Karpas-422 (cell line): ENCODE results near the gene HEATR9. TPM values are rescaled to one million over a fixed set of nuclear protein-coding genes. Genes with fewer than 3 reads are reported as not detected.

Experiments
- DNase-seq: peaks from one replicate; pipeline ENCODE4 v3.0.0-alpha.2; 2015
- H2AFZ ChIP-seq: fragments of 200-600 bp; sonication (generic); 2 replicates; pipeline ENCODE4 v1.6.1; 2014; ENCODE audit warnings: antibody characterized with exemption, low read length, mixed read lengths
- H3K27ac ChIP-seq: fragments of 200-600 bp; sonication (generic); 2 replicates; pipeline ENCODE4 v1.5.1; 2014; ENCODE audit warnings: mild to moderate bottlenecking, low read length, moderate library complexity
- H3K27me3 ChIP-seq: fragments of 200-600 bp; sonication (generic); 2 replicates; pipeline ENCODE4 v1.6.1; 2014; ENCODE audit warnings: low read length, mixed read lengths
- H3K36me3 ChIP-seq: fragments of 200-600 bp; sonication (generic); 2 replicates; pipeline ENCODE4 v1.6.1; 2014; ENCODE audit warnings: low read length, mixed read lengths; ENCODE audit not compliant: insufficient read depth
- H3K4me1 ChIP-seq: fragments of 200-600 bp; sonication (generic); 2 replicates; pipeline ENCODE4 v1.6.1; 2014; ENCODE audit warnings: mild to moderate bottlenecking, low read length, mixed read lengths
- H3K4me2 ChIP-seq: fragments of 200-600 bp; sonication (generic); 2 replicates; pipeline ENCODE4 v1.6.1; 2014; ENCODE audit warnings: low read length, low read depth, mild to moderate bottlenecking; ENCODE audit not compliant: poor library complexity, severe bottlenecking
- H3K4me3 ChIP-seq: fragments of 200-600 bp; sonication (generic); 2 replicates; pipeline ENCODE4 v1.5.1; 2014; ENCODE audit warnings: mild to moderate bottlenecking, antibody characterized with exemption, low read length, mixed read lengths
- H3K79me2 ChIP-seq: fragments of 200-600 bp; sonication (generic); 2 replicates; pipeline ENCODE4 v1.6.1; 2014; ENCODE audit warnings: mild to moderate bottlenecking, low read length, mixed read lengths
- H3K9ac ChIP-seq: fragments of 200-600 bp; sonication (generic); 2 replicates; pipeline ENCODE4 v1.6.0; 2014; ENCODE audit warnings: low read length
- H3K9me2 ChIP-seq: fragments of 200-600 bp; sonication (generic), shearing (Covaris generic); replicated peaks from 2 replicates; pipeline ENCODE4 v1.6.0; 2014; ENCODE audit warnings: mild to moderate bottlenecking, low read length, moderate library complexity; ENCODE audit not compliant: insufficient read depth
- H3K9me3 ChIP-seq: fragments of 300-700, 200-600 bp; sonication (generic); 2 replicates; pipeline ENCODE4 v1.6.1; 2014; ENCODE audit warnings: low read length, mixed read lengths
- H4K20me1 ChIP-seq: fragments of 200-600 bp; sonication (generic); 2 replicates; pipeline ENCODE4 v1.6.1; 2014; ENCODE audit warnings: mild to moderate bottlenecking, antibody characterized with exemption, low read length, low read depth; ENCODE audit not compliant: insufficient read depth
- total RNA-seq: library from RNA; depleted of rRNA; stranded (reverse); fragments of >200 nt; shearing (Covaris generic); gene quantifications from 2 replicates; pipeline ENCODE4 v1.2.3, GENCODE V29; 2014; ENCODE audit warnings: low replicate concordance

Gene HEATR9
- total RNA-seq, 1 experiment from 2014 or later = not detected

DNA sequence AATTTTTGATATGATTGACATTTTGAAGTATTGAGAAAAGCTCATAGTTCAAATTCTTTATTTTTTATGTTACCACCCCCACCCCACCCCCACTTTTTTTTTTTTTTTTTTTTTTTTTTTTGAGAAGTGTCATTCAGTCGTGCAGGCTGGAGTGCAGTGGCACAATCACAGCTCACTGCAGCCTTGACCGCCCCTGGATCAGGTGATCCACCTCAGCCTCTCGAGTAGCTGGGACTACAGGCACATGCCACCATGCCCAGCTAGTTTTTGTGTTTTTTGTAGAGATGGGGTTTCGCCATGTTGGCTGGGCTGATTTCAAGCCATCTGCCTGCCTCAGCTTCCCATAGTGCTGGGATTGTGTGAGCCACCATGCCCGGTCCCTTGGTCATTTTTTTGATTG, 52.0 kb downstream of the HEATR9 start:
- Histone ChIP-seq H3K4me1 (peaks cover 4% of the 10 kb centered on the region; the same call in 1 of the 2 replicates), H3K27me3 (no peaks in the 10 kb centered on the region), H2AFZ (no peak overlapping the region), H3K9me2 (no peaks in the 10 kb centered on the region), H3K9ac (no peak overlapping the region), H3K4me2 (no peak overlapping the region), H3K27ac (no peak overlapping the region), H3K36me3 (peaks cover 58% of the 10 kb centered on the region), H3K79me2 (peaks cover 99% of the 10 kb centered on the region), H3K9me3 (no peaks in the 10 kb centered on the region), H3K4me3 (no peak overlapping the region), H4K20me1 (peaks cover 41% of the 10 kb centered on the region)
- no peak for DNase-seq

DNA sequence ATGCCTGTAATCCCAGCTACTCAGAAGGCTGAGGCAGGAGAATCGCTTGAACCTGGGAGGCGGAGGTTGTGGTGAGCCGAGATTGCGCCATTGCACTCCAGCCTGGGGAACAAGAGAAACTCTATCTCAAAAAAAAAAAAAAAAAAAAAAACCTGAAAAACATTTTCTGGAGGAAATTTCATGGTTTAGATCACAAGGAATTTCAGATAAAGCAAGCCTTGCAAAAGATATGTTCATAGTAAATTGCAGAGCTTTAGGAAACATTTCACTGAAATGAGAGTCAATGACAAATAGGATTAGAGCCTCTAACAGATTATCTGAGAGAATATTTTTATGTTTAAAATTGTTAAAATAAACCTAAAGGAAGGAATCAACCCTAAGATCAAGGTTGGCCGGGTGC, 56.2 kb downstream of the HEATR9 start:
- Histone ChIP-seq H3K9ac (no peak overlapping the region), H3K79me2 (peaks cover 82% of the 10 kb centered on the region), H3K9me3 (no peaks in the 10 kb centered on the region), H3K27me3 (no peaks in the 10 kb centered on the region), H3K4me2 (no peak overlapping the region), H3K36me3 (peaks cover 34% of the 10 kb centered on the region), H3K27ac (no peak overlapping the region), H3K4me3 (no peak overlapping the region), H3K9me2 (no peaks in the 10 kb centered on the region), H4K20me1 (peaks cover 49% of the 10 kb centered on the region), H2AFZ (no peak overlapping the region), H3K4me1 (peaks cover 31% of the 10 kb centered on the region)
- DNase-seq = no peak

DNA sequence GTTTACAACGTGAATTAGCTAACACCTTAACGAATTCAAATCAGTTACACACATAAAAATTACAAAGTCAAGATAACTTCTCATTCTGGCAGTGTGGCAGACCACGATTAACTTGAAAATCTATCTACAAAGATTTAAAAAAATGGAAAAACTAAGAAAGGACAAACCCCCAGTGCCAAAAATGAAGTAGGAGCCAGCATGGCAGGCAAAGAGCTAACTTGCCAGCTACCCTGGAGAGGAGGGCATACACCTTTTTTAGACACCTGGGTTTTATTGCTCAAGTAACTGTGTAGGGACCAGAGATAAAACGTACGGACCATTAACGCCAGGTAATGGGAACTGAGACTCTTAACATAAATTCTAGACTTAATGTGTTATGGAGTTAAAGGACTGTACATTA, 56.9 kb downstream of the HEATR9 start:
- H3K36me3 ChIP-seq = peaks cover 32% of the 10 kb centered on the region

DNA sequence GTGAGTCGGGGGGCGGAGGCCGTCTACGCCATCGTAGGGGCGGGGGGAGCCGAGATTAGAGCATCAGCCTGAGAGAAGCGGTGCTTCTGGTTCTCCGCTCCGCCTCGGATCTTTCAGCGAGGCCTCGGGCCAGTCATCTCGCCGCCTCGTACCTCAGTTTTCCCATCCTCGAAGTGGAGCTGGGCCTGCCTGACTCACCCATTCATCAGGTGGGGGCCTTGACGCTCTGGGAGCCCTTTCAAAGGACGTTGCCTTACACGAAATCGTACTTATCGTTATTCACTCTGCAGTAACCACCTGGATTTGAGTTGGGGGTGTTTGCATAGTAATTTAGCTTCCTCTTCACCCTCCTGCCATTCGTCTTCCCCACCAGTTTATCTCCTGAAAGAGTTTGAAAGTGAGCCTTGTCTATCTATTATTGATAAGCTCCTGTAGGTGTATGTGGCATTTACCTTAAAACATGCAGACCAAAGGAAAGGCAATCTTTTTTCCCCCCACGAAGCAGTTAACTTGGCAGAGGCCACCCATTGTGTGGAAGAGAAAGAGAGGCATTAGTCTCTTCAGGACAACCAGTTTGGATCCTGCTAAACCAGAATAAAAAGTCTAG, 58.7 kb downstream of the HEATR9 start:
- Histone ChIP-seq H4K20me1 (peaks cover 35% of the 10 kb centered on the region), H2AFZ (no peak overlapping the region), H3K27me3 (no peaks in the 10 kb centered on the region), H3K4me2 (peak overlapping the region; percentile 96), H3K27ac (peak overlapping the region; percentile 88), H3K36me3 (peaks cover 18% of the 10 kb centered on the region), H3K9me3 (no peaks in the 10 kb centered on the region), H3K9ac (peak overlapping the region; percentile 98), H3K4me1 (peaks cover 31% of the 10 kb centered on the region), H3K4me3 (peak overlapping the region; percentile 92), H3K9me2 (no peaks in the 10 kb centered on the region), H3K79me2 (peaks cover 57% of the 10 kb centered on the region)
- peak; percentile 47 for DNase-seq

More for the DNA sequence above, 56.9 kb downstream of the HEATR9 start:
- no peaks in the 10 kb centered on the region for H3K9me3 ChIP-seq
- peaks cover 75% of the 10 kb centered on the region for H3K79me2 ChIP-seq
- no peak for DNase-seq
- H3K27ac ChIP-seq = peak overlapping the region; percentile 5; the same call in 1 of the 2 replicates
- H3K9ac ChIP-seq = no peak overlapping the region
- peaks cover 49% of the 10 kb centered on the region for H4K20me1 ChIP-seq
- peaks cover 31% of the 10 kb centered on the region for H3K4me1 ChIP-seq
- no peak overlapping the region for H2AFZ ChIP-seq
- H3K9me2 ChIP-seq = no peaks in the 10 kb centered on the region
- no peak overlapping the region for H3K4me3 ChIP-seq
- H3K27me3 ChIP-seq = no peaks in the 10 kb centered on the region
- peak overlapping the region; percentile 96 for H3K4me2 ChIP-seq

DNA sequence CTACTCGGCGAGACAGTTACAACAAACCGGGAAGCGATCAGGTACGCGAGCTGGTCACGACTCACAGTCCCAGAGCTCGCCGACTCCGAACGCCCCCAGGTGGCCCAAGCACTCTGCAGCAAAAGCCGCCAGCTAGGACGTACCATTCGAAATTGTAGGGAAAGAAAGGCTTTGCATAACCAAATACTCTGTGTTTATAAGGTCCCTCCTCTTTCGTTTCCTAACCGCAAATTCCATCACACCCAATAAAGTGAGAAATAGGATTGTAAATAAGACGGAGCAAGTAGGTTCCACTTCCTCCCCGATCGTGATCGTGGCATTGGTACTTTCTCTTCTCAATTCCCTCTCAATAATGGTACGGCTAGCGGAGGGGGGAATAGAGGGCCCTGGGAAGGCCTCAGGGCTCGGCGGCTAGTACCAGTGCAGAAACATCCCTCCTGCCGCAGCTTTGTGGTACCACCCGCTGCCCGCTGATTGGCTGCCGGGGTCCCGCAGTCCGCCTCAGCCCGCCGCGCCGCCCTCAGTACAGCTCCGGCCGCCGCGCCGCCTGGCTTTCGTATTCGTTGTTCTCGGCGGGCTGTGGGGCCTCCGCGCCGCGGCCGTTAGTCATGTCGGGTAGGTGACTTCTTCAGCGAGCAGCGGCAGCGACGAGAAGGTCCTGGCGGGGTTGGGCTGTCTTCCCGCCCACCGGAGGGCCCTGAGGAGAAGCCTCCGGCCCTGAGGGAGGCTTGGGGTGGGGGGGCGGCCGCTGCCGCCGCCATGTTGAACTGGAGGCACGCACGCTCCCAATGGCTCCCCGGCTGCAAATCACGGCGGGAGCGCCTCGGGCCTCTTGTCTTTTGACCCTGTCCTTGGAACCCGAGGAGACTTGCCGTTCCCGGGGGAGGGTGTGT, 59.5 kb downstream of the HEATR9 start, which contains the start of gene TAF15:
Gene TAF15, plus strand, starts transcription at position 523 of the 893 bp plus-strand sequence. Its CDS starts 86 bp downstream, at position 609.
- H3K79me2 ChIP-seq = peaks cover 49% of the 10 kb centered on the region

DNA sequence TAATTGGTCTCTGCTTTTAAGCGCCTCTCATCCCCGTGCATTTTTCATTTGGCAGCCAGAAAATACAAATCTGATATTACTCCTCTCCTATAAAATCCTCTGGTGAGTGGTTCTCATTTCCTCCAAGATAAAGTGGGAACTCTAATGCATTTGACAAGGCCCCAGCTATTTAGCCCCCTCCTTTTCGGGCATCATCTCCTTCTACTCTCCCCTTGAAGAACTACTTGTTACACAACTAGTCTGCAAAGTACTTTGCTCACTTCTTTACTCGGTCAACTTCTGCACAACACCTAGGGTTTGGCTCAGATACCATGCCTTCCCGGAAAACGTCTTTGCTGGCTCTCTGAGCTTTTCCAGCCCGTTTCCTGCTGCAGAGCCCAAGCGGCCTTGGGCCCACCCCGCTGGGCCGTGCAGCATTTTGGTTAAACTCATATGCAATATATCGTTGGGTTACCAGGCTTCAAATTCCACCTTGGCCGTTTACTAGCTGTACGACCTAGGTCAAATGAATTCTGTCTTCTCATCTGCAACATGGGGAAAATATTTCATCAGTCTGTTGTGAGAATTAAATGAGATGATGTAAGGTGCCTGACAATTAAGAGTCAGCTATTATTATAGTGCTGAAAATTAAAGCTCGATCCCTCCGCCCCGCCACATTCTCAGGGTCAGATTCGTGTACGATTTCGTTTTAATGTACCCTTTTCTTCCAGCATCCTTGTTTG, 60.3 kb downstream of the HEATR9 start:
- Histone ChIP-seq H3K4me2 (peak overlapping the region; percentile 85), H3K36me3 (peaks cover 18% of the 10 kb centered on the region), H3K9ac (peak overlapping the region; percentile 98), H3K27me3 (no peaks in the 10 kb centered on the region), H3K4me3 (peak overlapping the region; percentile 92), H3K9me2 (no peaks in the 10 kb centered on the region), H3K9me3 (no peaks in the 10 kb centered on the region), H3K79me2 (peaks cover 41% of the 10 kb centered on the region), H4K20me1 (peaks cover 33% of the 10 kb centered on the region), H3K27ac (peak overlapping the region; percentile 88), H2AFZ (peak overlapping the region; percentile 41), H3K4me1 (peaks cover 31% of the 10 kb centered on the region)
- DNase-seq = no peak

More for the DNA sequence above, 59.5 kb downstream of the HEATR9 start, which contains the start of gene TAF15:
- Histone ChIP-seq H3K4me1 (peaks cover 31% of the 10 kb centered on the region), H3K9ac (peak within 1 kb of the TSS; percentile 98), H2AFZ (peak within 1 kb of the TSS; percentile 41), H3K27me3 (no peaks in the 10 kb centered on the region), H3K9me2 (no peaks in the 10 kb centered on the region), H3K36me3 (peaks cover 18% of the 10 kb centered on the region), H3K4me3 (peak within 1 kb of the TSS; percentile 92), H3K4me2 (peak within 1 kb of the TSS; percentile 96), H3K27ac (peak within 1 kb of the TSS; percentile 88), H4K20me1 (peaks cover 34% of the 10 kb centered on the region), H3K9me3 (no peaks in the 10 kb centered on the region)
- DNase-seq = peak; percentile 99

DNA sequence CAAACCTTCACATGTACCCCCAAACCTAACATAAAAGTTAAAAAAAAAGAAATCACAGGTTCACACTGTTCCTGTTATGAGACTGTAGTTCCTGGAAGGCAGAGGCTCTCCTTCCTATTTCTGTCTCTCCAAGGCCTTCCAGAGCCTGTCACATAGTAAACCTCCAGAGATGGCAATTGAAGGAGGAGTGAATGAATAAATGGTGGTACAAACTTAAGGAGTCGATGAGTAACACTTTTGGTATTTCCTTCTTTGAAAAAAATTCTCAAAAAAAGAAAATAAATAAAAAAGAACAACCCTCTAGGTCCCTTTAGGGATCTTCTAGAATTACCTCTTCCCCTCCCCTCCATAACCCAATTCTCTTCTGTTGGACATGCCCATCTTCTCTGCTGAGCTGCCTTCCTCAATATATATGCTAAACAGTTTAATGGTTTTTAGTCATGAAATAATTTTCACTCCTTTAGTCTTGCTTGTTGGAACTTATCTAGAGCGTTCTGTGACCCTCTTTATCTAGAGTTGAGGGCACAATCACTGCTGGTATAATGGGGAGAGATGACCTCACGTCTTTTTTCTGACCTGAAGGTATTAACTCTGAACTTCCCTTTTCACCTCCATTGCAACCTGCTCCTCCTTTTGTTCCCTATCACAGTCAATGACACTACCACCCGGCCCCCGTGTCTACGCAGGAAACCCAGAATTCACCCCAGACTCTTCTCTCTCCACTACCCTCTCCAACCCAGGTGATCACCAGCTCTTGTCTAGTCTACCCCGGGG, 61.1 kb downstream of the HEATR9 start:
- Histone ChIP-seq H3K27me3 (no peaks in the 10 kb centered on the region), H3K9me3 (no peaks in the 10 kb centered on the region), H3K9me2 (no peaks in the 10 kb centered on the region), H3K4me2 (peak overlapping the region; percentile 85), H3K4me3 (peak overlapping the region; percentile 92), H4K20me1 (peaks cover 25% of the 10 kb centered on the region), H2AFZ (no peak overlapping the region), H3K27ac (peak overlapping the region; percentile 88; the same call in 1 of the 2 replicates), H3K79me2 (peaks cover 33% of the 10 kb centered on the region), H3K4me1 (peaks cover 31% of the 10 kb centered on the region), H3K36me3 (peaks cover 15% of the 10 kb centered on the region), H3K9ac (peak overlapping the region; percentile 98)
- DNase-seq = no peak
